IMR-90 (cell line): ENCODE results near the gene HLA-A. TPM values are rescaled to one million over a fixed set of nuclear protein-coding genes. Genes with fewer than 3 reads are reported as not detected.

ENCODE experiments used
- ATAC-seq: fragments of 200-7000 bp; cut with Tn5 transposase; 2 replicates; pipeline ENCODE4 v1.9.1; 2020; ENCODE audit warnings: low read depth, mild to moderate bottlenecking, moderate library complexity
- BruUV-seq: library from RNA; stranded (reverse); fragments of 400-500 nt; replicated peaks from 2 replicates; lab custom pipeline; 2021; lab: Mats Ljungman, UMichigan
- CTCF ChIA-PET: fragments of 300-600 bp; formaldehyde crosslinking; extraction: SDS; loops from one replicate; lab custom pipeline; 2021; ENCODE audit warnings: antibody characterized with exemption; lab: Yijun Ruan, JAX
- POLR2A ChIA-PET: fragments of 300-600 bp; sonication (Branson Sonifier 250); formaldehyde crosslinking; loops from one replicate; lab custom pipeline; 2022; ENCODE audit warnings: antibody characterized with exemption; ENCODE audit not compliant: unreplicated experiment; lab: Charles Lee
- DNase-seq: peaks from one replicate; pipeline ENCODE4 v3.0.0; 2013
- H2AFZ ChIP-seq: replicated peaks from 2 replicates; pipeline ENCODE3; 2013; ENCODE audit warnings: low read length, mild to moderate bottlenecking; ENCODE audit not compliant: poor library complexity
- H2AK5ac ChIP-seq: 2 replicates; pipeline ENCODE4 v1.6.1; 2013; ENCODE audit warnings: low read depth, low read length, inconsistent platforms
- H2AK9ac ChIP-seq: replicated peaks from 2 replicates; pipeline ENCODE3; 2013; ENCODE audit warnings: mild to moderate bottlenecking, low read depth, low read length, moderate library complexity; ENCODE audit not compliant: poor library complexity
- H2BK120ac ChIP-seq: 2 replicates; pipeline ENCODE4 v1.6.1; 2013; ENCODE audit warnings: low read depth, low read length, inconsistent platforms
- H2BK15ac ChIP-seq: 3 replicates; pipeline ENCODE4 v1.6.1; 2013; ENCODE audit warnings: low read depth, low read length, inconsistent platforms
- H2BK20ac ChIP-seq: 2 replicates; pipeline ENCODE4 v1.6.1; 2013; ENCODE audit warnings: low read depth, mild to moderate bottlenecking, inconsistent platforms, low read length, moderate library complexity
- H2BK5ac ChIP-seq: 2 replicates; pipeline ENCODE4 v1.6.1; 2013; ENCODE audit warnings: mild to moderate bottlenecking, low read depth, low read length, inconsistent platforms; ENCODE audit not compliant: poor library complexity, severe bottlenecking
- H3K14ac ChIP-seq: replicated peaks from 2 replicates; pipeline ENCODE4 v1.6.1; 2013; ENCODE audit warnings: low read depth, low read length, inconsistent platforms
- H3K18ac ChIP-seq: 2 replicates; pipeline ENCODE4 v1.6.1; 2013; ENCODE audit warnings: low read depth, low read length, control low read depth
- H3K23ac ChIP-seq: 2 replicates; pipeline ENCODE4 v1.6.1; 2013; ENCODE audit warnings: low read depth, low read length, inconsistent platforms
- H3K27ac ChIP-seq: 2 replicates; pipeline ENCODE4 v1.5.1; 2013; ENCODE audit warnings: mild to moderate bottlenecking, control low read depth, low read length; ENCODE audit not compliant: insufficient read depth
- H3K27me3 ChIP-seq: 2 replicates; pipeline ENCODE4 v1.6.1; 2013; ENCODE audit warnings: low read length; ENCODE audit not compliant: control insufficient read depth, insufficient read depth
- H3K36me3 ChIP-seq: 2 replicates; pipeline ENCODE4 v1.6.1; 2013; ENCODE audit warnings: low read length, mixed read lengths; ENCODE audit not compliant: control insufficient read depth, insufficient read depth
- H3K4ac ChIP-seq: 2 replicates; pipeline ENCODE4 v1.6.1; 2013; ENCODE audit warnings: low read depth, low read length, inconsistent platforms
- H3K4me1 ChIP-seq: 2 replicates; pipeline ENCODE4 v1.6.1; 2013; ENCODE audit warnings: low read length, mixed read lengths; ENCODE audit not compliant: control insufficient read depth, insufficient read depth
- H3K4me2 ChIP-seq: 2 replicates; pipeline ENCODE4 v1.6.1; 2013; ENCODE audit warnings: low read depth, mild to moderate bottlenecking, control low read depth, low read length, moderate library complexity
- H3K4me3 ChIP-seq: 2 replicates; pipeline ENCODE4 v1.5.1; 2013; ENCODE audit warnings: low read depth, mild to moderate bottlenecking, control low read depth, low read length, moderate library complexity; ENCODE audit not compliant: insufficient read depth
- H3K56ac ChIP-seq: 2 replicates; pipeline ENCODE4 v1.6.1; 2013; ENCODE audit warnings: low read length, inconsistent platforms; ENCODE audit not compliant: insufficient read depth; ENCODE audit errors: extremely low read depth
- H3K79me1 ChIP-seq, 2 experiments: 2 replicates each; pipeline ENCODE4 v1.6.1; 2013; ENCODE audit warnings: low read length in 2 of 2, inconsistent platforms in 1 of 2, low read depth in 1 of 2
- H3K9ac ChIP-seq: 2 replicates; pipeline ENCODE4 v1.6.1; 2013; ENCODE audit warnings: low read depth, low read length, control low read depth
- H3K9me1 ChIP-seq: 2 replicates; pipeline ENCODE4 v1.6.1; 2013; ENCODE audit warnings: low read length, inconsistent platforms; ENCODE audit not compliant: insufficient read depth
- H3K9me3 ChIP-seq: 2 replicates; pipeline ENCODE4 v1.6.1; 2013; ENCODE audit warnings: low read length; ENCODE audit not compliant: control insufficient read depth, insufficient read depth
- H4K20me1 ChIP-seq: 2 replicates; pipeline ENCODE4 v1.6.1; 2013; ENCODE audit warnings: low read length, inconsistent platforms; ENCODE audit not compliant: insufficient read depth
- H4K5ac ChIP-seq: 2 replicates; pipeline ENCODE4 v1.6.1; 2013; ENCODE audit warnings: mild to moderate bottlenecking, low read depth, low read length, control low read depth
- H4K8ac ChIP-seq, 2 experiments: 2 replicates each; pipeline ENCODE4 v1.6.1; 2013; ENCODE audit warnings: low read depth in 2 of 2, low read length in 2 of 2, control low read depth in 1 of 2, inconsistent platforms in 1 of 2
- H4K91ac ChIP-seq: 2 replicates; pipeline ENCODE4 v1.6.1; 2013; ENCODE audit warnings: low read depth, low read length, inconsistent platforms; ENCODE audit not compliant: insufficient read depth
- MAZ ChIP-seq: IDR thresholded peaks from 2 replicates; pipeline ENCODE4 v1.6.1; 2012; ENCODE audit warnings: low read depth, mild to moderate bottlenecking, low read length, improper control_type of control experiment, moderate library complexity, borderline replicate concordance
- MXI1 ChIP-seq: IDR thresholded peaks from 2 replicates; pipeline ENCODE4 v1.6.1; 2012; ENCODE audit warnings: low read depth, mild to moderate bottlenecking, low read length, moderate library complexity, borderline replicate concordance
- NFE2L2 ChIP-seq: fragments of 150-350 bp; IDR thresholded peaks from 2 replicates; pipeline ENCODE4 v1.6.1; 2016; ENCODE audit warnings: low read depth, mild to moderate bottlenecking, low read length
- RAD21 ChIP-seq: IDR thresholded peaks from 2 replicates; pipeline ENCODE4 v1.6.1; 2012; ENCODE audit warnings: low read length, improper control_type of control experiment
- WGBS, 2 experiments: methylation state at CpG; one replicate each; pipeline versions ENCODE4 v1.1.5 to v1.1.7; 2013; ENCODE audit warnings: missing lambda C conversion rate in 2 of 2; ENCODE audit not compliant: insufficient read length in 1 of 2; ENCODE audit errors: extremely low coverage in 2 of 2; 5-methylcytosine and 5-hydroxymethylcytosine counted together
- dilution Hi-C: fragments of 300-500 bp; cut with HindIII; formaldehyde crosslinking; loops from one replicate; pipeline ENCODE4 v1.14.3; 2018; ENCODE audit warnings: low sequenced_read_pairs; ENCODE audit not compliant: unreplicated experiment
- in situ Hi-C: fragments of 300-500 bp; cut with MboI; formaldehyde crosslinking; loops from 3 replicates; pipeline ENCODE4 v1.14.3; 2019; ENCODE audit warnings: low sequenced_read_pairs, inconsistent platforms, mixed read lengths
- intact Hi-C: fragments of 100-400 bp; cut with micrococcal nuclease; formaldehyde crosslinking; loops from 2 replicates; pipeline ENCODE4 v1.10.0; 2022
- polyA plus RNA-seq, 3 experiments: library from polyadenylated mRNA; depleted of rRNA; stranded (reverse); fragments of >200 nt; gene quantifications; 2 replicates each; pipeline ENCODE4 v1.2.3, GENCODE V29; 2012; ENCODE audit warnings: low replicate concordance in 1 of 3
- total RNA-seq: library from RNA; depleted of rRNA; stranded (reverse); fragments of >200 nt; gene quantifications from 2 replicates; pipeline ENCODE4 v1.2.3, GENCODE V29; 2012

Gene HLA-A
- total and polyA plus RNA-seq, 2 of the 4 experiments (the other 2 are of a cell fraction), result 94.5 to 218 TPM

DNA sequence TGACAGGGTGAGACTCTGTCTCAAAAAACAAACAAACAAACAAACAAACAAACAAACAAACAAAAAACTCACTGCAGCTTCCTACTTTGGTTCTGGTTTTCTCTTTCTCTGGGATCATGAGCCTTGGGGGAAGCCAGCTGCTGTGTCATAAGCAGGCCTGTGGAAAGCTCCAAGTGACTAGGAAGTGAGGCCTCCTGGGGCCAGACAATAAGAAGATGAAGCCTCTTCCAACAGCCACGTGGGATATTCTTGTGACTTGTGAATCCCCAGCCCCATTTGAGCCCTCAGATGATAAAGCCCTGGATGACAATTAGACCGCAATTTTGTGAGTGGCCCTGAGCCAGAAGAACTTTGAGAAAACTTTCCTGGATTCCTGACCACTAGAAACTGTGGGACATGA, 11.4 kb downstream of the HLA-A start:
- Histone ChIP-seq H3K14ac (no peak overlapping the region; the same call in 1 of the 2 replicates), H2AK9ac (no peak overlapping the region), H2BK5ac (no peak overlapping the region), H3K56ac (no peak overlapping the region), H2AK5ac (no peak overlapping the region), H3K9me1 (no peaks in the 10 kb centered on the region), H4K5ac (no peak overlapping the region), H3K27me3 (no peaks in the 10 kb centered on the region), H3K79me1 (no peaks in the 10 kb centered on the region), H4K8ac (no peak overlapping the region), H2AFZ (no peak overlapping the region), H2BK20ac (no peak overlapping the region), H3K9me3 (no peaks in the 10 kb centered on the region), H3K18ac (no peak overlapping the region), H3K27ac (no peak overlapping the region), H2BK15ac (no peak overlapping the region), H3K23ac (no peak overlapping the region), H3K4ac (no peak overlapping the region), H3K36me3 (no peaks in the 10 kb centered on the region), H3K4me1 (no peaks in the 10 kb centered on the region), H4K20me1 (no peaks in the 10 kb centered on the region), H2BK120ac (no peak overlapping the region), H3K4me2 (no peak overlapping the region), H4K91ac (no peak overlapping the region), H3K9ac (no peak overlapping the region), H3K4me3 (no peak overlapping the region)
- ATAC-seq (no peak), DNase-seq (no peak)
- ChIA-PET CTCF (no interaction called here), POLR2A (no interaction called here)
- intact Hi-C loops (no loop called here), in situ Hi-C loops (no loop called here), dilution Hi-C loops (loop anchor here (10.0 kb wide), 1 partner anchor 159 kb away; no protein-coding TSS in a partner anchor)
- WGBS, 2 experiments, result no CpG with 5 or more reads among the region's 2 CpGs
- TF ChIP-seq NFE2L2, result no peak
- no peak for TF ChIP-seq MXI1
- TF ChIP-seq RAD21, result no peak
- no peak for TF ChIP-seq MAZ
- no TSS peak for BruUV-seq
